ENCODE results near the gene METRN.
"Not testable (repeated sequence)": the region's sequence is repeated elsewhere in the genome, so short reads cannot be mapped to it uniquely, and the experiment has no call there.

METRN gene

DNA sequence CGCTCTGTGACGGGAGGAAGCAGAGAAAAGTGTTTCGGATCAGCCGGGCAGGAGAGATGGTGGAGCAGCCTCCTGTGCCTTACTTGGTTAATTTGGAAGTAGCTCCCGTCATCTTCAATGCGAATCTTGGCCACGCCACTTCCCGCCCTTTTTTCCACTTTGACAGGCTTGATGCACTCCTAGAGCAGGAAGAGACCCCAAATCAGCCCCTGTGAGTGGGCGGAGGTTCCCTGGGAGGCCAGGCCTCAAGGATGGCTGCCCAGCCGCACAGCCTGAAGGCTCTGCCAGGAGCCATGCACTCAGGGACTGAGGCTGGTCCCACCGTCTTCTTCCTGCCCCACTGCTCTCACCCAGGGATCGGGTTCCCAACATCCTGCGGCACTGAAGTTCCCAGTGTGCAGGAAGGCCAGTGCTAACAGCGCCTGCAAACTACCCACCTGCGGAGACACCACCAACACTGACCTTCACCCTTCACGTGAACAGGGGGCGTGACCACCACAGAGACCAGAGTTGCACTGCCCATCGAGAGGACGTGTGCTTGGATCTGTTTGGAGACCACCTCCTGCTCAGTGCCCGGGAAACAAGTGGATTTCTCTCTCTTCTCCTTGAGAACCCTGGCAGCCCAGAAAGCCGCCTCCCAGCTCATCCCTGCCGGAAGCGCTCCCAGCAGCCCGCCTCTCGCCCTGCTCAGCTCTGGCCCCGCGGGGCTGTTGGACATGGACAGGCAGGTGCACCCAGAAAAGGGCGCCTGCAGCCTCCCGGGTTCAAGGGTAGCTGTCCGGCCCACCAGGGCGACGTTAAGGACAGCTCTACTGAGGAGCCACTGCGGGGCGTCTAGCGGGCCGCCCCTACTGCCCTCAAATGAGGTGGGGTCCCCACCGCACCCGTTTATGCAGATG is 24.9 kb downstream of the METRN start:
- DNase-seq, result no peak

DNA sequence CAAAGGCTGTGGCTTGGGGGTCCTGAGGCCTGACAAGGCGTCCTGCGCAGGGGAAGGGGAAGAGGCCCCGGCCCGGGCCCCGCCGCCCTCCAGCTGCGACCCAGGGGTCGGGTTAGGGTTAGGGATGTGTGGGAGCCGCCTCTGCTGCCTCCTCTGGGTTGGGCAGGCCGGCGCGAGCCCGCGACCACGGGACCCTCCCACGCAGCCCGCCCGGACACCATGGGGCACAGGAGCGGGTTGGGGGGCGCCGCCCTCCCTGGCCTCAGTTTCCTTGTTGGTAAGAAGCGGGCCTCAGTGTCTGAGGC is 25.5 kb downstream of the METRN start:
- DNase-seq, result no peak

DNA sequence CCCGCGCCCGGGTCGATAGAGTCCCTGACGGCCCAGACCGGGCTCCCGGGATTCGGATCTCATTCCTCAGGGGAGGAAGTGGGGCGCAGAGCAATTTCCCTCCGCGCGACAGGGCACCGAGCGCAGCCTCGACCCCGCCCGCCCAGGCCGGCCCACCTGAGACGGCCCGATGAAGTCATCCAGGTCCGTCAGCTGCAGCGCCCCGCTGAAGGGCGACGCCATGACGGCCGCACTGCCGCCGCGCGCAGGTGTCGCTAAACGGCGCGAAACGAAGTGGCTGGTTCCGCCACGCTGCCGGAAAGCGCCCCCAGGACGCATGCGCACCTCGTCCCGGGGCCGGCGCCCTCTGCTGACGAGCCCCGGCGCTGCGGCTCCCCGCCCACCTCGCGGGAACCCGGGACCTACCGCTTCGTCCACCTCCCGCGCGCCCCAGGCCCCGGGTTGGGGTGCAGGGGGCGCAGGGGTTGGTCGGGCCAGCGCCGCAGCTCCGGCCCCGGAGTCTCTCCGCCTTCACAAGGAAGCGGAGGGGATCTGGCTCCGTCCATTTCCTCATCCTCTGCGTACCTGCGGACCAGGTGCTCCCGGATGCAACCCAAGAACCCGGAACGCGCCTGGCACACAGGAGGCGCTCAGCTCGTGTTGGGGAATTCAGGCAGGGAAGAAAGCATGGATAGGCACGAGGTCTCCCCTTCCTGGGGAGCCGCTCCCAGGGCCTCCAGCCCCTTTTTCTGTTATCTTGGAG is 26.0 kb downstream of the METRN start, which contains the start of gene CIAO3:
Gene CIAO3, minus strand, starts transcription at position 234 of the 742 bp plus-strand sequence. Its CDS starts 12 bp downstream, at position 222.
- DNase-seq, result peak; percentile 90

- no peak for DNase-seq
These were observed 27.2 kb downstream of the METRN start for GRCh38 chr16:741986-742629.

DNA sequence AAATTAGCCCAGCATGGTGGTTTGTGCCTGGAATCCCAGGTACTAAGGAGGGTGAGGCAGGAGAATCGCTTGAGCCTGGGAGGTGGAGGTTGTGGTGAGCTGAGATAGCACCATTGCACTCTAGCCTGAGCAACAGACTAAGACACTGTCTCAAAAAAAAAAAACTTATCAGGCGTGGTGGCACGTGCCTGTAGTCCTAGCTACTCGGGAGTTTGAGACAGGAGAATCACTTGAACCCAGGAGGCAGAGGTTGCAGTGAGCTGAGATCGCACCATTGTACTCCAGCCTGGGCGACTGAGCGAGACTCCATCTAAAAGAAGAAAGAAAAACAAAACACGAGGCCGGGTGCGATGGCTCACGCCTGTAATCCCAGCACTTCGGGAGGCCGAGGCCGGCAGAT is 28.0 kb downstream of the METRN start:
- not testable (repeated sequence) for DNase-seq

GRCh38 chr16:743794-744500 is 29.0 kb downstream of the METRN start:
- no peak for DNase-seq

DNA sequence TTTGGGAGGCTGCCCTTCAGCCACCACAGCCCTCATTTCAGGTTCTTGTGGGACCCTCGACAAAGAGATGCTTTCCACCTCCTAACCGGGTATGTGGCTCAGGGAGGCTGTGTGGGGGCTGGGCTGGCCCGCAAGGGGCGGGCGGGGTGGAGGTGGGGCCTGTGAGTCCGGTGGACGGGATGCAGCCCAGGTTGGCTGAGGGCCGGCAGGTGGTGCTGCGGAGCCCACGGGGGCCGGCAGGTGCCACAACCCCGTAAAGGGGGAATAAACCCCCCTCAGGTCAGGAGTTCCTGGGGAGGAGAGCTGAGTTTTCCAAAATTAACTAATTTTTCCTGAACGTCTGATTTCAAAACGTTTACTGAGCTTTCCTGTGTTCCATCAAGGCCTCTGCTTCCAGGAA is 30.8 kb downstream of the METRN start:
- DNase-seq, result no peak

DNA sequence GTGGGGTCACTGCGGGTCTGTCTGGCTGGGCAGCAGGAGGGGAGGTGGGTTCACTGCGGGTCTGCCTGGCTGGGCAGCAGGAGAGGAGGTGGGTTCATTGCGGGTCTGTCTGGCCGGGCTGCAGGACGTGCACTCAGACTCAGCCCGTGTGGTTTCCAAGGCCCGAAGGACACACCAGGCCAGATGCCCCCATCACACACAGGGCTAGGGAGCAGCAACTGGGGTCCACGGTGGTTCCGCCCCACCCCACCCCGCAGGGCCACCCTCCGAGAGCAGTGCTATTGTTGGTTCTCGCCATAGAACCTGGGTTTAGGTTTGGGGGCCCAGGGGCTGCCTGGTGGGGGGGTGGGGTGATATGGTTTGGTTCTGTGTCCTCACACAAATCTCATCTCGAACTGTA is 31.7 kb downstream of the METRN start:
- DNase-seq, result no peak

GRCh38 chr16:747978-748746 is 33.2 kb downstream of the METRN start:
- DNase-seq, result no peak

GRCh38 chr16:749010-749409 is 34.1 kb downstream of the METRN start:
- no peak for DNase-seq

DNA sequence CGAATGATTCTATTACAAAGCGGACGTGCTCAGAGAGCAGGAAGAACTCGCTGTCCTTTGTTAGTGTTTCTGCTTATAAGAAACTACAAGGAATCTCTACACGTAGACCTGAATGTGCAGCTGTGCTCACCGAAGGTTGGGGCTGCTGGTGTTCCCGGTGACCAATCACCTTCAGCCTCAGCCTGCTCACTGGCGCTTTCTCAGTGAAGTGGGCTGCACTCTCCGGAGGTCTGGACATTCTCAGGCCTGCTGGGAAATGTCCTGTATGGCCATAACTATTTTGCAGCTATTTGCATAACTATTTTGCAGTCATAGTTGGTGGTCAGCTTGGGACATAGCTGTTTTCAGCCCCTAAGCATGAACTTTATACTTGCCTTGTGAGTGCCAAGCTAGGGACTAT is 35.6 kb downstream of the METRN start:
- DNase-seq, result no peak

DNA sequence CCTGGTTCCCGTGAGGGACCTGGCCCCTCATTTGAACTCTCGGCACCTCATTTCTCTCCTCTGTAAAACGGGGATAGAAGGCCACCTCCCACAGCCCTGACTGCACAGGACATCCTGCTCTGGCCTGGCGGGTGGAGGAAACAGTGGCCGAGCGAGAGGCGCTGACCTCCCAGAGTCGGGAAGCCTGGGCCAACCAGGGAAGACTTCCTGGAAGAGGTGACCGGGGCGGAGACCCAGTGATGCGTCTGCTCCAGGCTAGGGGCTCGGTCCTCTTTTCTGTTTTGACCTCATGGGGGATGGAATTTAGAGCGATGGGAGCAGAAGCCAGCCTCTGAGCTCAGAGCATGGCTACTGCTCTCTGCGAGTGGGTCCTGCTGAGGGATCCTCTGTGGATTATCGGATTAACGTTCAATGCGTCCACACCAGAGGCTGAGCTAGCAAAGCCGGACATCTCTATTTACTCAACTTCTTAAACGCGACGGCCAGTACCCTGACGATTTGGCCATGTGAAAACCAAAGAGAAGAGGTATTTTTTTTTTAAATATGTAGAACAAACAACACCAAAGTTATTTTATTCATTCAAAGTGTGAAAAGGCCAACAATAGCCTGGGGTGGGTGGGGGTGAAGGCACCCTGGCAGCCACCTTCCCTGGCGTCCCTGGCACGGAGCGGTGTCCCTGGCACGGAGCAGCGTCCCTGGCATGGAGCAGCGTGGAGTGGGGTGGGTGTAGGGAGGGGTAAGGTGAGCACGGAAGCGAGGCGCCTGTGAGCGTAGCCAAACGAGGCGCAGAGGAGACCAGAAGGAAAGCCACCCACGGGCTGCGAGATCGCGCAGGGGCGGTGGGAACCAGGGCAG is 36.5 kb downstream of the METRN start:
- DNase-seq, result no peak

GRCh38 chr16:752007-752312 is 37.0 kb downstream of the METRN start:
- DNase-seq, result no peak

GRCh38 chr16:754121-754607 is 39.2 kb downstream of the METRN start:
- not testable (repeated sequence) for DNase-seq

- no peak for DNase-seq
These were observed 39.7 kb downstream of the METRN start for GRCh38 chr16:754656-755055.

DNA sequence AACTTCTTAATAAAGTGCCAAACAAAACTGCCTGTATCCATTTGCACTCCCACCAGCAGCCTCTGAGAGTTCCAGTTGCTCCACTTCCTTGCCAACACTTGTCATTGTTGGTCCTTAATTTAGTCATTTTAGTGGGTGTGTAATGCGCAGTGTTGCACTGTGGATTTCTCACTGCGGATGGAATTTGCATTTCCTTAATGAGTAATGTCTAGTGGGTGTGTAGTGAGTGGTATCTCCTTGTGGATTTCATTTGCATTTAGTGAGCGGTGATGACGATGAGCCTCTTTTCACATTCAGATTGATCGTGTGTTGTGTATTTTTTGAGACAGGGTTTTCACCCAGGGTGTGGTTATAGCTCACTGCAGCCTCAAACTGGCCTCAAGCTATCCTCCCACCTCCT is 41.5 kb downstream of the METRN start:
- DNase-seq, result no peak

- DNase-seq, result no peak
These were observed 44.4 kb downstream of the METRN start for GRCh38 chr16:759110-759910.

DNA sequence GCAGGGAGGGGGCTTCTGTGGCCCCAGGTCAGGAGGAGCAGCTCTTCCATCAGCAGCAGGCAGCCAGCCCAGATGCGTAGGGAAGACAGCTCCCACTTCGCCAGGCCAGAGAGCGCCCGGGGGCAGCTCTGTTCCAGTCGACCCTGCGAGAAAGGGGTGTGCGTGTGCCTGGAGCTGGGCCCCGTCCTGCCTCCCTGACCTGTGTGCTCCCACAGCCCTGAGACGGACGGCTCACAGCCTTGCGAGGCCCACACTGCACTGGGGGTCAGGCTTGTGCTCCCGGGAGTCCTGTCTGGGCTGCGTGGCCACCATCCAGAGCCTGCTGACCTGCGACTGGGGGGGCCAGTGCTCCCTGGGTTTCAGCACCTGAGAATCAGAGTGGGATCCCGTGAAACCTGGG is 45.1 kb downstream of the METRN start:
- DNase-seq, result no peak

GRCh38 chr16:760545-761343 is 45.8 kb downstream of the METRN start, which contains the start of gene MSLN:
MSLN (plus strand) TSS chr16:760734; CDS start chr16:762681, 1,947 bp downstream.
- DNase-seq, result no peak

Data from effector CD8-positive, alpha-beta T cell (primary cell).